ENCODE results near the gene HDAC4.

DNA sequence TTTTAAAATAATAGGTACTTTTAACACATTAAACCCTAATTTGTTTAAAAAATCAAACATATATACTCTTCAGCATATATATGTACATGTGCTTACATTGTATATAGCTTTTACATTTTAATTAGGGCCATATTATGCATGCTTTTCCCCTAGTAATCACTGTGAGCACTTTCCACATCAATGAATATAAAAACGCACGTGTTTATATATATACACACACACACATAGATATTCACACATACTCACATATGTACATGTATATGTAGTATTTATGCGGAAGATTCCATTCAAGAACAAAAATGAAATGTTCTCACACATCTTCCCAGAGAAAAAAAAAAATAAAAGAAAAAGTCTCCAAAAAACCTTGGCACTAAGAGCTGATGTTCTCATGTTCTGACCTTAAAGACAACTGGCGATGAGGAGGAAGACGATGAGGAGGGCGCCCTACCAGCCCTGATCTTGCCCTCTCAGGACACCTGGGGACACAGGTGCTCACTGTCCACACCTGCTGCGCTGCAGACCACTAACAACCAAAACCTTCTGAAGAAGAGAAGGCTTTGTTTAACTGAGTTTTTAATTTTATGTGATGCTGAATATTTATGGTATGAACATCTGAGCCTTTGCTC is 184.7 kb downstream of the HDAC4 start:
- TF ChIP-seq YY1 (IDR thresholded peaks at IDR 0.05; ENCODE audit: insufficient read depth, insufficient read length), result no peak
- TF ChIP-seq SUZ12 (IDR thresholded peaks at IDR 0.05; ENCODE audit: extremely low read depth, insufficient read depth, insufficient read length), result no peak
